ENCODE results near the gene DGKG.

GRCh38 chr3:186102687-186103086, 259.3 kb downstream of the DGKG start:
- TF ChIP-seq DIDO1 (tag; IDR thresholded peaks at IDR 0.05; ENCODE audit: low read depth) (no peak), ETV6 (IDR thresholded peaks at IDR 0.05; ENCODE audit: borderline replicate concordance in 1 of 2, low read depth in 2 of 2, low read length in 1 of 2) (no peak), ETV6 (CRISPR knock-in tag; IDR thresholded peaks at IDR 0.05; ENCODE audit: borderline replicate concordance) (no peak), ZZZ3 (IDR thresholded peaks at IDR 0.05) (no peak), MEF2D (tag; conservative IDR thresholded peaks at IDR 0.05; ENCODE audit: low read depth) (no peak), PRDM10 (IDR thresholded peaks at IDR 0.05; ENCODE audit: partially characterized antibody) (no peak), NFE2 (IDR thresholded peaks at IDR 0.05; ENCODE audit: low read depth) (no peak), EP300 (IDR thresholded peaks at IDR 0.05; ENCODE audit: low read length) (no peak), NR2C2 (CRISPR knock-in tag; IDR thresholded peaks at IDR 0.05) (no peak), NR2C2 (tag; IDR thresholded peaks at IDR 0.05) (no peak), NR1H2 (CRISPR knock-in tag; IDR thresholded peaks at IDR 0.05) (no peak), EZH2 (IDR thresholded peaks at IDR 0.05; ENCODE audit: borderline replicate concordance, low read depth, low read length) (no peak), RAD21 (CRISPR knock-in tag; conservative IDR thresholded peaks at IDR 0.05 in 1 of 2, IDR thresholded peaks at IDR 0.05 in 1 of 2) (no peak), TFE3 (CRISPR knock-in tag; IDR thresholded peaks at IDR 0.05) (no peak), POLR2AphosphoS5 (IDR thresholded peaks at IDR 0.05; ENCODE audit: control insufficient read depth, insufficient read depth, low read depth, low read length) (no peak)
